KG1 (cell line): Measurements from ENCODE around the gene CACNA1C.
"Not testable (repeated sequence)": the region's sequence is repeated elsewhere in the genome, so short reads cannot be mapped to it uniquely, and the experiment has no call there.

Source experiments
- DNase-seq: peaks from one replicate; lab custom pipeline; 2025; lab: John Stamatoyannopoulos, UW

Gene CACNA1C

DNA sequence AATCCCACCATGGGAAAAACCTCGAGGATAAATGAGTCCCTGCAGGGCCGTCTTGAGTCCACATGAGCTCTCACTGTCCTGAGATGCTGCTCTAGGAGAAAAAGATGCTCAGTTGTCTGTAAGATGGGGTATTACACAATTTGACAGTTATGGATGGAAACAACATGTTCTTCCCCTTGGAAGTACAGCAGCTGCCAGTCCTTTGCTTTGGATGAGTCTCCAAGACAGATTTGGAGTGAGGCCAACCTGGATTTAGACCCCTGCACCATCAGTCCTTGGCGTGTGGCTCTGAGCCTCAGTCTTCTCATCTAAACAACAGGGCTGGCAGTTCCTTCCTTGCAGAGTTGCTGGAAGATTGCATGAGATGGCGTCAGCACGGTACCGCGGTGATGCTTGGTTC is 432.9 kb downstream of the CACNA1C start:
- no peak for DNase-seq

GRCh38 chr12:2486796-2487195 is 434.0 kb downstream of the CACNA1C start:
- DNase-seq: no peak

- no peak for DNase-seq
Observed at GRCh38 chr12:2487278-2487677, 434.5 kb downstream of the CACNA1C start.

DNA sequence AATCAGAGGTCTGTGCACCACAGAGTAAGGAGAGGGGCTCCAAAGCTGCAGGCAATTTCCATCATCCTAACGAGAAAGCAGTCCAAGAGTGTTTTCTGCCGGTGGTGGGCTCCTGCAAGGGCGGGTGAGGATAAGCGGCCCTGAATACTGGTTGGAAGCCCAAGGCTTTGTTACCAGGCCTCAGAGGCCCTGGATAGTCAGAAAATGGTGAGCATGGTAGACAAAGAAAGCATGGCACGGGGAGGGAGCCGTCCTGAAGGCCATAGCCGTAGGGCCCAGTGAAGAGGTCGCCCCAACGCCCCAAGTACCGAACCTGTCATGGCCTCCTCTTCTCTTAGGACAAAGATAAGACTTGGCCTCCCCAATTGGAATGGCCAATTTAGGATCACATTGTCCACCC is 435.3 kb downstream of the CACNA1C start:
- DNase-seq: no peak

- no peak for DNase-seq
Observed at GRCh38 chr12:2488596-2488995, 435.8 kb downstream of the CACNA1C start.

GRCh38 chr12:2489275-2489674 is 436.5 kb downstream of the CACNA1C start:
- no peak for DNase-seq

GRCh38 chr12:2490831-2491230 is 438.0 kb downstream of the CACNA1C start:
- DNase-seq: no peak

DNA sequence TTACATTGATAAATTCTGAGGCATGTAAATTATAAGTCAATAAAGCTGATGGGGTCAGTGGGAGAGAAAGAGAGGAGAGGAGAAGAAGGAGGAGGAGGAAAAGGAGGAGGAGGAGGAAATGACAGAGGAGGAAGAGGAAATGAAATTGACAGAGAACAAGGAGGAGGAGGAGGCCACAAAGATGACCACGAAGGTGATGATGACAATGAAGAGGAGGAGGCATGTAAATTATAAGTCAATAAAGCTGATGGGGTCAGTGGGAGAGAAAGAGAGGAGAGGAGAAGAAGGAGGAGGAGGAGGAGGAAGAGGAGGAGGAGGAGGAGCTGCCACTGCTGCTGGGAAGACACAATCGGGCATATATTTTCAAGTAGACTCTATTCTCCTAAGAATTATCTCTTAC is 438.6 kb downstream of the CACNA1C start:
- DNase-seq: not testable (repeated sequence)

- DNase-seq: no peak
Observed at GRCh38 chr12:2492236-2492635, 439.4 kb downstream of the CACNA1C start.

- DNase-seq: no peak
Observed at GRCh38 chr12:2493086-2493485, 440.3 kb downstream of the CACNA1C start.

GRCh38 chr12:2494486-2495192 is 441.9 kb downstream of the CACNA1C start:
- no peak for DNase-seq

DNA sequence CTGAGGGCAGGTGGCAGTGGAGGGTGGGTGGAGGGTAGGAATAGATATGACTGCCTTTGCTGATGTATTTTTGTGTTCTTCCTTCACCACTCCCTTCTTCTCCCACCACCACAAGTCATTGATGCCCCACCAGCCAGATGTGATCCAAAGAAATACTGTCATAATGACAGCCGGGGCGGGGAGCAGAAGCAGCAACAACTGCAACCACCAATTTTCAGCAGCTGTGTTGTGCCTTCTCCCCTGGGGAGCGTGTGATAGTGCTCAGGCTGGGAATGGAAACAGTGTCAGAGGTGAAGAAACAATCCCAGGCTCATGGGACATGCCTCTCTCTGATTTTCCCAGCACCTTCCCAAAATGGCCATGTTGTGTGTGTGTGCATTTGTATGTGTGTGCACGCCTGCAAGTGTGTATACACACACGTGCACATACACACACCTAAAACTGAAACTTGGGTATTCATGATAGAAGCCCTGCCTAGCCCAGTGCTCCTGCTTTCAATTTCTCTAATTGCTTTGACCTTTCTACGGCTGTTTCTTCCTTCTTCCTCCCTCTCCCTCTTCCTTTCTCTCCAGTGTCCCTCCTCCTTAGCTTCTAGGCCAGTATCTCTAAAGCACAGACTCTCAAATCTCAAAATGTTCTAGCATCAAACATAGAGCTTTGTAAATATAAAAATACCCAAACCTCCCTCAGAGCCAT is 442.8 kb downstream of the CACNA1C start:
- DNase-seq: no peak

DNA sequence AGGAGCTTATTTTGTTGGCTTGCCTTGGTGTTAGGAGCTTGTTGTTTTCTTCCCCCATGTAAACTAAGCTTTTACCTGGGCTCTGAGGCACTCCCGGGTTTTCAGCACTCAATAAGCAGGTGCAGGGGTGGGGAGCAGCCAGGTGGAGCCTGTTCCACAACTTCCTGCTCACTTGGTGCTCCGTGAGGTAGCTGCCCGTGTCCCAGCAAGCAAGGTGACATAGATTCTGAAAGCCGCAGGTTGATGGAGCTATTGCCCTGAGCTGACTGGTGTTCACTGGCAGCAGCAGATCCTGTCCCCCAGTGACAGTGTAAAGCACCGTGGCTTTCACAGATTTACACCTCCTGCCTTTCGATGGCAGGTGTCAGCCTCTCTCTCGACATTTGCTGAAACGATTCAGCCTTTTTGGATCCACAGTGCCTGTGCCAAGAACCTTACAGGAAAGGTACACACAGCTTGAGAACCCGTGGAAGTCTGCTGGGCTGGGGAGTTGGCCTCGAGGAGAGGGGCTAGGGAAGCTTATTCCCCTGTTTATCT is 446.2 kb downstream of the CACNA1C start:
- no peak for DNase-seq

DNA sequence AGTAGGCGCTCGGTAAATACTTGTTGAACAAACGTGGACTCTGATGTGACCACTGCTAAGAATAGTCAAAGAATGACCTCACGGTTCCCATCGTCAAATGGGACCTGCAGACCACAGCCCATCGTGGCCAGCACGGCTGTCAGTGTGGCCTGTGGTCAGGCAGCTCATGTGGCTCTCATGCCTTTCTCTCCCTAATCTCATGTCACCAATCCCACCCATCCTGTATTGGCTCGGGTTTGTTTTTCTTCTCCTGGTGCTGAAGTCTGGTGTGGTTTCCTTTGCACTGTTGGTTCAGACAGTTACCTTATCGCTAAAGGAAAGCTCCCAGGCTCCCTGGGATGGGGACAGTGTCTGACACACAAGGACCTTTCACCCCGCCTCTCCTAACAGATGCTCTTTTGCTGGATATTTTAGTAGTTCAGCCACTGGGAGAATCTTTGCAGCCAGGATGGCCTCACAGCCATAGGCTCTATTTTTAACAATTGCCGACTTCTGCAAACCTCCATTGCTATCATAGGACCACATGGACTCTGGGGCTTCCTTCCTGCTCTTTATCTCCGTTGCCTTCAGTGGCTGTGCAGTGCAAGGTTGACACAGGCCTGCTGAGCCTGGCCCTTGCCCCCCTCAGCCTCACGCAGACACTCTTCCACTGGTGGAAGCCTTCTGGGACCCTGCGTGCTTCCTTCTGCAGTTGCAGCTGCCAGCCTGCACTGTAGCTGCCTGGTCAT is 448.8 kb downstream of the CACNA1C start:
- DNase-seq: peak; percentile 46

GRCh38 chr12:2503036-2503435 is 450.2 kb downstream of the CACNA1C start:
- no peak for DNase-seq

DNA sequence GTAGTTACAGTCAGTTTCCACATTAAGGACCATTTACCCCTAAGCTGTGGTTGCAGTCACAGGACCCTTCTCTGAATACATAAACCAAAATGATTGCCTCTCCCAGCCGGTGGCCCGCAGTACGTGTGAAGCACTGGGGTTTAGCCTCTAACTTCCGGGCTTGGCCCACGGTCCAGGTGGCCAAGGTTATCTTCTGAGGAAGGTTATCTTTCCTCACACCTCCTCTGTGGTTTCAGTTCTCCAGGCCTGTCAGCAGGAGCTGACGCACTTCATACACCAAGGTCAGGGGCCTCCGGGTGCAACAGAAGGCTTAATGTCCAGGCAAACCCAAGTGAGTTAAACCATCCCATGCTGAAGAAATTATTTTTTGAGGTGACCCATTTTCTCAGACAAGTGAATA is 451.0 kb downstream of the CACNA1C start:
- no peak for DNase-seq

DNA sequence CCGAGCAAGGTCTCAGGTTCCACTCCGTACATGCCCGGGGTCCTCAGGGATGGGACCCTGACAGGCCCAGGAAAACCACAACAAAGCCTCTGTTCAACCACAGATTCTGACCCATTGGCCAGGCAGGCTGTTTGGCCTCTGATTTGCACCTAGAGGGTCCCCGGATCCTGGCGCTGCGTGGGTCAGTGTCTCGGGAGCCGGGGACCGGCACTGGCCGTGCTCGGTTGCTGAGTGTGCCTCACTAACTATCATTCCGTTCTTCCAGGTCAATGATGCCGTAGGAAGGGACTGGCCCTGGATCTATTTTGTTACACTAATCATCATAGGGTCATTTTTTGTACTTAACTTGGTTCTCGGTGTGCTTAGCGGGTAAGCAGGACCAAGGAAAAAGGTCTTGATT is 451.8 kb downstream of the CACNA1C start:
- no peak for DNase-seq

- DNase-seq: no peak
Observed at GRCh38 chr12:2507814-2508213, 455.0 kb downstream of the CACNA1C start.

GRCh38 chr12:2509137-2509536 is 456.4 kb downstream of the CACNA1C start:
- DNase-seq: no peak

GRCh38 chr12:2510045-2510444 is 457.3 kb downstream of the CACNA1C start:
- DNase-seq: no peak

DNA sequence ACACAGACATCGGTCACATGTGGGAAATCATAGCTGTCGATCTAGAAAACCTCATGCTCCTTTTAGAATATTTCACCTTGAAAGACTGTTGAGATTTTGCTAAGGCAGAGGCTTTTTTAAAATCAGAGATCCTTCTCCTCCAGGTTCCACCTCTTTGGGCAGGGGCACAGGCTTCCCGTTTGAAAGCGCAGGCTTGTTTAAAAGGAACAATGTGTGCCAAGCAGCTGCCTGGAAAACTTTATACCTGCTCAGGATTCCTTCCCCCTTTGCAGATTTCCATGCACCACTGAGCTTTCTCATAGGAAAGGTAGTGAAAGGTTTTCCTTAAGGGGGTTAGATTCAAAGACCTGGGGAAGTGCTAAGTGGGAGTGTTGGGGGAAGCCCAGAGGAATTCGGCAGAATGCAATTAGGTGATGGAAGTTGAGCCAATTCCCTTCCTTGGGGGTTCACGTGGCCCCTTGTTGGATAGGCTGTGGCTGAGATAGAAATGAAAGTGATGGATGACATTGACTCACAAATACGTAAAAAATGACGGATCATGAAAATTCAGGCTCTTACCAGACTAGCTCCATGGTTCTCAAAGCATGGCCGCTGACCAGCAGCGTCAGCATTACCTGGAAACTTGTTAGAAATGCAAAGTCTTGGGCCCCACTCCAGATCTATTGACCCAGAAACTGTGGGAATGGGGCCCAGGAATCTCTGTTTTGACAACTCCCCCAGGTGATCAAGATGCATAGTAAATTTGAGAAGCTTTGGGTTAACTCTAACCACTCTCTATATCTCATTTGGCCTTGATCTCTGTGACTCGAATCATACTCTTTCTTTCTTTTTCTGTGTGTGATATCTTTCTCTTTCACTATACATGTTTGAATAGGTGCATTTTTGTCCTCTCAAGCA is 460.6 kb downstream of the CACNA1C start:
- DNase-seq: no peak

GRCh38 chr12:2514038-2514340 is 461.2 kb downstream of the CACNA1C start:
- no peak for DNase-seq
